Gastrocnemius medialis (tissue), 4 donors: ENCODE measurements around the gene PALLD.

ENCODE experiments used
- POLR2A ChIP-seq, 2 donors: fragments of 450-650 bp; IDR thresholded peaks; one replicate each; pipeline ENCODE4 v1.6.1; 2017; ENCODE audit warnings: antibody characterized with exemption in 2 of 2, mild to moderate bottlenecking in 2 of 2, moderate library complexity in 2 of 2
- TF ChIP-seq, protein P1 (sequence below), 5 experiments: fragments of 450-650 bp in 3 of 5; fragments of 200-600 bp in 2 of 5; sonication (generic) in 2 of 5; IDR thresholded peaks in 4 of 5; conservative IDR thresholded peaks in 1 of 5; 1 replicate in 4 of 5; 2 replicates in 1 of 5; pipeline ENCODE4 v1.5.1; 2016 to 2019; ENCODE audit warnings: antibody characterized with exemption in 5 of 5, mild to moderate bottlenecking in 3 of 5, moderate library complexity in 3 of 5

DNA sequence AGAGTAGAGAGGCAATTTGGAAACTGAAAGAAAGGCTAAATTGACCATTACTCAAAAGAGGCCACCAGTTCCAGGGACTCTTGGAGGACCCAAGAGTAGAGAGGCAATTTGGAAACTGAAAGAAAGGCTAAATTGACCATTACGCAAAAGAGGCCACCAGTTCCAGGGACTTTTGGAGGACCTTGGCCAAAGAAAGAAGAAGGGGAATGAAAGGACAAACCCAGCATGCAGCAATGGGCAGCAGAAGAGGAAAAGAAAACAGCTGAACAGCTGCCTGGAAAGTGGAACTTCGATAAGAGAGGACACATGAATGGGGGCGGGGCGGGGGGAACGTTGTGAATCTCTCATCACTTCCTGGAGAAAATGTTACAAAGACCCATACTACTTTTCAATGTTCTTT, 80.8 kb downstream of the PALLD start:
- TF ChIP-seq, protein P1, sequence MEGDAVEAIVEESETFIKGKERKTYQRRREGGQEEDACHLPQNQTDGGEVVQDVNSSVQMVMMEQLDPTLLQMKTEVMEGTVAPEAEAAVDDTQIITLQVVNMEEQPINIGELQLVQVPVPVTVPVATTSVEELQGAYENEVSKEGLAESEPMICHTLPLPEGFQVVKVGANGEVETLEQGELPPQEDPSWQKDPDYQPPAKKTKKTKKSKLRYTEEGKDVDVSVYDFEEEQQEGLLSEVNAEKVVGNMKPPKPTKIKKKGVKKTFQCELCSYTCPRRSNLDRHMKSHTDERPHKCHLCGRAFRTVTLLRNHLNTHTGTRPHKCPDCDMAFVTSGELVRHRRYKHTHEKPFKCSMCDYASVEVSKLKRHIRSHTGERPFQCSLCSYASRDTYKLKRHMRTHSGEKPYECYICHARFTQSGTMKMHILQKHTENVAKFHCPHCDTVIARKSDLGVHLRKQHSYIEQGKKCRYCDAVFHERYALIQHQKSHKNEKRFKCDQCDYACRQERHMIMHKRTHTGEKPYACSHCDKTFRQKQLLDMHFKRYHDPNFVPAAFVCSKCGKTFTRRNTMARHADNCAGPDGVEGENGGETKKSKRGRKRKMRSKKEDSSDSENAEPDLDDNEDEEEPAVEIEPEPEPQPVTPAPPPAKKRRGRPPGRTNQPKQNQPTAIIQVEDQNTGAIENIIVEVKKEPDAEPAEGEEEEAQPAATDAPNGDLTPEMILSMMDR (IDR thresholded peaks at IDR 0.05 in 4 of 5, conservative IDR thresholded peaks at IDR 0.05 in 1 of 5) = no peak
- TF ChIP-seq POLR2A (IDR thresholded peaks at IDR 0.05) = no peak
